Thyroid gland (tissue), 4 donors: Measurements from ENCODE around the gene COP1. TPM values are rescaled to one million over a fixed set of nuclear protein-coding genes. Genes with fewer than 3 reads are reported as not detected.

Experiments used
- DNase-seq, 2 donors: peaks; one replicate each; pipeline ENCODE4 v3.0.0-alpha.2; 2019
- H3K27ac ChIP-seq, 3 donors: fragments of 200-600 bp; sonication (generic); 1 replicate in 2 of 3; 2 replicates in 1 of 3; pipeline ENCODE4 v1.5.1; 2016 to 2019; ENCODE audit warnings: mild to moderate bottlenecking in 1 of 3, moderate library complexity in 1 of 3
- H3K27me3 ChIP-seq: fragments of 200-600 bp; sonication (generic); one replicate; pipeline ENCODE4 v1.5.1; 2019
- H3K36me3 ChIP-seq, 2 donors: fragments of 200-600 bp; sonication (generic); one replicate each; pipeline ENCODE4 v1.5.1; 2016 to 2019
- H3K4me1 ChIP-seq, 2 donors: fragments of 200-600 bp; sonication (generic); one replicate each; pipeline ENCODE4 v1.5.1; 2017 to 2019
- H3K4me3 ChIP-seq, 3 donors: fragments of 200-600 bp; sonication (generic); replicated peaks in 1 of 3; 1 replicate in 2 of 3; 2 replicates in 1 of 3; pipeline ENCODE4 v1.5.1; 2016; ENCODE audit warnings: mild to moderate bottlenecking in 1 of 3
- H3K9me3 ChIP-seq: fragments of 200-600 bp; sonication (generic); one replicate; pipeline ENCODE4 v1.5.1; 2017
- POLR2A ChIP-seq, 2 donors: fragments of 450-650 bp; IDR thresholded peaks; one replicate each; pipeline ENCODE4 v1.6.1; 2017; ENCODE audit warnings: antibody characterized with exemption in 2 of 2, mild to moderate bottlenecking in 2 of 2, moderate library complexity in 1 of 2
- WGBS, 2 donors: methylation state at CpG; one replicate each; pipeline ENCODE4 v1.1.5; 2017; 5-methylcytosine and 5-hydroxymethylcytosine counted together
- intact Hi-C: fragments of 100-400 bp; cut with DNase I; formaldehyde crosslinking; loops from one replicate; pipeline ENCODE4 v1.15.1; 2023
- total RNA-seq, 4 donors: library from RNA; depleted of rRNA; stranded (reverse); fragments of >200 nt; gene quantifications; one replicate each; pipeline ENCODE4 v1.2.3, GENCODE V29; 2016
- TF ChIP-seq, protein P1 (sequence below), 6 experiments: fragments of 200-600 bp in 3 of 6; fragments of 450-650 bp in 3 of 6; sonication (generic) in 3 of 6; IDR thresholded peaks; one replicate each; pipeline ENCODE4 v1.5.1; 2016 to 2019; ENCODE audit warnings: antibody characterized with exemption in 6 of 6, mild to moderate bottlenecking in 2 of 6, inconsistent platforms in 1 of 6, moderate library complexity in 1 of 6

COP1 gene
- total RNA-seq, 4 donors from 2014 or later, result 67.8 to 116 (median 78.5) TPM

DNA sequence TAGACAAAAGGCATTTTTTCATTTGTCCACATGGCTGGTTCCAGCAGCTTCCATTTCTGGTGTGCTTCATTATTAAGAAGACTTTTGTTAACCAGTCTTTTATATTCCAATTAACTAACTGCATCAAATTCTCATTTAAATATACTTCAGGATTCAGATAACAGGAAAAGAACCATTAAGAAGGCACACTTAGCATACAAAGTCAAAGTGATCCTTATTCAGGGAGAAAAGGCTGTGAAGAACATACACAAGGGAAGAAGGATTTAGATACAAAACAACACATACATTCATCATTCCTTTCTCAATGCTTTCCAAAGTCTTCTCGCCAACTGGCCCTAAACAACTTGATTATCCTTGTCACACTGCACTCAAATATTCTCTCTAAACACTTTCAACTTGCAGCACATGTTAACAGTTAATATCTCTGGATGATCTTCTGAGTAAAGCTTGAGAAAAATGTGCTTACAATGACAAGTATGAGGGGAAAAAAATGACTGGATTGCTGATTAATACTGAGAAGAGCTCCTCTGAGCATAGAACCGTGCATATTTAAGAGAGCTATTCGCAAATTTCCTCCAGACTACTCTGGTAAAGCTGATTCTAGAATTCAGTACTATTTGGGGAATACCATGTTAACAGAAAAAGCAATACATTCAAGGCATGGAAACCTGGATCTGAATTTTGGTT is 238.5 kb downstream of the COP1 start:
- TF ChIP-seq POLR2A (IDR thresholded peaks at IDR 0.05), result no peak
- TF ChIP-seq, protein P1, sequence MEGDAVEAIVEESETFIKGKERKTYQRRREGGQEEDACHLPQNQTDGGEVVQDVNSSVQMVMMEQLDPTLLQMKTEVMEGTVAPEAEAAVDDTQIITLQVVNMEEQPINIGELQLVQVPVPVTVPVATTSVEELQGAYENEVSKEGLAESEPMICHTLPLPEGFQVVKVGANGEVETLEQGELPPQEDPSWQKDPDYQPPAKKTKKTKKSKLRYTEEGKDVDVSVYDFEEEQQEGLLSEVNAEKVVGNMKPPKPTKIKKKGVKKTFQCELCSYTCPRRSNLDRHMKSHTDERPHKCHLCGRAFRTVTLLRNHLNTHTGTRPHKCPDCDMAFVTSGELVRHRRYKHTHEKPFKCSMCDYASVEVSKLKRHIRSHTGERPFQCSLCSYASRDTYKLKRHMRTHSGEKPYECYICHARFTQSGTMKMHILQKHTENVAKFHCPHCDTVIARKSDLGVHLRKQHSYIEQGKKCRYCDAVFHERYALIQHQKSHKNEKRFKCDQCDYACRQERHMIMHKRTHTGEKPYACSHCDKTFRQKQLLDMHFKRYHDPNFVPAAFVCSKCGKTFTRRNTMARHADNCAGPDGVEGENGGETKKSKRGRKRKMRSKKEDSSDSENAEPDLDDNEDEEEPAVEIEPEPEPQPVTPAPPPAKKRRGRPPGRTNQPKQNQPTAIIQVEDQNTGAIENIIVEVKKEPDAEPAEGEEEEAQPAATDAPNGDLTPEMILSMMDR (IDR thresholded peaks at IDR 0.05), result no peak
- no peak overlapping the region for H3K4me3 ChIP-seq
- H3K9me3 ChIP-seq, result no peaks in the 10 kb centered on the region
- no peaks in the 10 kb centered on the region for H3K27me3 ChIP-seq
- DNase-seq, result no peak
- H3K36me3 ChIP-seq, result no peaks in the 10 kb centered on the region
- H3K27ac ChIP-seq, result no peak overlapping the region
- 77 to 80% methylated on average over 3 of the region's 3 CpGs for WGBS, 2 donors
- intact Hi-C loops, result no loop called here
- H3K4me1 ChIP-seq, result no peaks in the 10 kb centered on the region

DNA sequence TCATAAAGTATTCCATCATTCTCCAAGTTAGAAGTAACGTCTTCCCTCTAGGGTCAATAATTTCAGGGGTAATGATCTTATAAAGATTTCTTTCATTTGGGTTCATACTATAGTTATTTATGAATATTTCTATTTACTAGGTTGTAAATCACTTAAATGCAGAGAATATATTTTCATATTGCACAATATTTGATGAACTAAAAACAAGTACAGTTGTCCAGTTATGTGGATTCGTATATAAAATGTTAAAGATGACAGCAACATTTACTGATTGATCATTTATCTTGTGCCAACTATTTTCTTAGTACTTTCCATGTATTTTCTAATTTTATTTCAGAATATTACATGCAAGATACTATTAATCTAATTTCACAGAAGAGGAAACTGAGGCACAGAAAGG is 243.3 kb downstream of the COP1 start:
- Histone ChIP-seq H3K27ac (no peak overlapping the region), H3K9me3 (no peaks in the 10 kb centered on the region), H3K27me3 (no peaks in the 10 kb centered on the region), H3K4me3 (no peak overlapping the region), H3K36me3 (no peaks in the 10 kb centered on the region), H3K4me1 (no peaks in the 10 kb centered on the region)
- intact Hi-C loops, result no loop called here
- no peak for DNase-seq
- WGBS, 2 donors, result 95 to 100% methylated on average over 2 of the region's 2 CpGs
- no peak for TF ChIP-seq POLR2A (IDR thresholded peaks at IDR 0.05)
- TF ChIP-seq, protein P1 (IDR thresholded peaks at IDR 0.05), result no peak

DNA sequence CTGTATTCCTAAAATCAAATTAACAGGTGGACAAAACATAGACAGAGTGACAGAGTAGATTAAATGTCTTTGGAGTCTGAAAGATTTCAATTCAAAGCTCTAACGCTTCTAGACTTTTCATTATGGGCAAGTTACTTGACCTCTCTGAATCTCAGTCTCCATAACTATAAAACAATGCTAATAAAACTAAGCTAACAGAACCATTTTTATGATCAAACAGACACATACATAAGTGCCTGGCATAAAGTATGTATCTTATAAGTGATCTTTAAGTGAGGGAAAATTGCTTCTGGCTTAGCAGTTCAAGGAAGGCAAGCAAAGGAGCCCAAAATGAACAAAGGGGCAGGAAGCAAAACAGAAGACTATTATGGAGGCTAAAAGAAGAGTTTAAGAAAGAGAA is 246.9 kb downstream of the COP1 start:
- no peak for DNase-seq

DNA sequence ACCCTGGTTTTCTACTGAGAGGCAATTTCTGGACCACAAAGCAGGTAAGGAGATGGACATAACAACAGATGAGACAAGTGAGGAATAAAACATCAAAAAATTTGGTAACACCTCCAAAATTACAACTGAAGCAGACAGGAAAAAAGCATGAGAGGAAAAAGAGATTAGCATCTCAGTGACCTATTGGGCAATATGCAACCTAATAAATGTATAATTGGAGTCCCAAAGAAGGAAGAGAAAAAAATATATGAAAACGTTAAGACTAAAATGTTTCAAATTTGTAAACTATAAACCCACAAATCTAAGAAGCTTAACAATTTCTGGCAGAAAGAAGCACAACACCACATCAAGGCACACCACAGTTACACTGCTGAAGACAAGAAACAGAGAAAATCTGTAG is 255.5 kb downstream of the COP1 start:
- Histone ChIP-seq H3K27ac (no peak overlapping the region), H3K27me3 (no peaks in the 10 kb centered on the region), H3K36me3 (no peaks in the 10 kb centered on the region), H3K4me3 (no peak overlapping the region), H3K9me3 (no peaks in the 10 kb centered on the region), H3K4me1 (no peaks in the 10 kb centered on the region)
- no peak for TF ChIP-seq POLR2A (IDR thresholded peaks at IDR 0.05)
- TF ChIP-seq, protein P1 (IDR thresholded peaks at IDR 0.05), result no peak
- 55% methylated on average over 1 of the region's 1 CpG for WGBS, 2 donors
- no peak for DNase-seq
- intact Hi-C loops, result no loop called here

More for the DNA sequence above, 246.9 kb downstream of the COP1 start:
- Histone ChIP-seq H3K9me3 (no peaks in the 10 kb centered on the region), H3K27me3 (no peaks in the 10 kb centered on the region), H3K4me1 (no peaks in the 10 kb centered on the region), H3K27ac (no peak overlapping the region), H3K4me3 (no peak overlapping the region), H3K36me3 (no peaks in the 10 kb centered on the region)
- 96 to 98% methylated on average over 1 of the region's 1 CpG for WGBS, 2 donors
- intact Hi-C loops, result no loop called here
- TF ChIP-seq POLR2A (IDR thresholded peaks at IDR 0.05), result no peak
- TF ChIP-seq, protein P1 (IDR thresholded peaks at IDR 0.05), result no peak

DNA sequence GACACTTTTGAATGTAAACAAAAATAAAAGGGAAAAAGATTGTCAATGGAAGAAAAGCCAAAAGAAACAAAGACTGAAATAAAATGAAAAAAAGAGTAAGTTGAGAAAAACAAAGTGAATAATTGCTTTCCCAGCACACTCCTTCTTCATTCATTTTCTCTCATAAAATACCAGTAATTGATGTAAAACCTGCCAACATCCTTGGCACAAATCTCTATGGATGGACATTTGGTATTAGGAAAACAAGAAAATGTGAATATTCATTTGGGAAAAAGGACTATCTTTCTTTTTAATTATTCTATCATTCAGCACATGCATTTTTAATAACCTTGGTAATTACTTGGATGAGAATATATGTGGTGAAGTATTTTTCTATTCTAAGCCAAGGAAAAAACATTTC is 259.3 kb downstream of the COP1 start:
- no peak for TF ChIP-seq POLR2A (IDR thresholded peaks at IDR 0.05)
- TF ChIP-seq, protein P1 (IDR thresholded peaks at IDR 0.05), result peak in 1 of 6 experiments; percentile 6
- Histone ChIP-seq H3K4me1 (no peaks in the 10 kb centered on the region), H3K27me3 (no peaks in the 10 kb centered on the region), H3K9me3 (no peaks in the 10 kb centered on the region), H3K27ac (no peak overlapping the region), H3K36me3 (no peaks in the 10 kb centered on the region), H3K4me3 (no peak overlapping the region)
- no peak for DNase-seq
- intact Hi-C loops, result no loop called here
